ENCODE results near the gene MARCHF4. TPM values are rescaled to one million over a fixed set of nuclear protein-coding genes. Genes with fewer than 3 reads are reported as not detected.

MARCHF4 gene
- total and polyA plus RNA-seq, 2 donors (not counting 3 experiments of a cell fraction or from before 2014, with no cell fraction given): 11.7 to 21.5 TPM

DNA sequence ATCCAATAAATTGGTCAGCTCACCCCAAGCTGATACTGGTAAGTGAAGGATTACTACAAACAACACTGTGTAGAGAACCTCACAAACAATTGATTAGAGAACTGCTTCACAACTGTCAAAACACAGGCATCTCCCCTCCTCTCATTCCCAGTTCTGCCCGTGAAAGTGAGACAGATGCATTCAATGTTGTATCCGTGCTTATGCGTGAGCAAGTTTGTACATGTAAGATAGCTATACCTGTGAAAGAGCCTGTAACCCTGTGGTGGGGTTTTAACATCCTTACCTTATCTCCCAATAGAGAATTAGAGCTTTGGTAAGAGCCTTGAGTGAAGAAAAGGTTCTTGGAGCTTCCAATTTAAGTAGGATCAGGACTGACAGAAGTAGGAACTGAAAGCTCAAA, 9.1 kb downstream of the MARCHF4 start:
- peaks cover 23% of the 10 kb centered on the region for H3K4me1 ChIP-seq (ENCODE audit: control insufficient read depth, extremely low read depth, insufficient read depth, low read length)
- ChIA-PET POLR2A (no interaction called here), CTCF (interaction anchor here (0.6 to 1.7 kb wide), 9 partner anchors 10 to 156 kb away, joined by 3 to 5 read pairs (median 4); partner anchors contain the start of gene MARCHF4)
- no peaks in the 10 kb centered on the region for H3K36me3 ChIP-seq (ENCODE audit: control insufficient read depth in 2 of 2, extremely low read depth in 1 of 2, insufficient read depth in 2 of 2, low read length in 2 of 2)
- no TSS peak for BruUV-seq (replicated peaks)
- no peaks in the 10 kb centered on the region for H3K9me1 ChIP-seq (replicated peaks; ENCODE audit: control insufficient read depth, extremely low read depth, insufficient read depth, low read length)
- peaks cover 5% of the 10 kb centered on the region for H4K20me1 ChIP-seq (replicated peaks; ENCODE audit: control insufficient read depth, extremely low read depth, insufficient read depth, low read length)
- H3K4me3 ChIP-seq (replicated peaks in 1 of 3; ENCODE audit: insufficient read depth in 1 of 3, low read depth in 1 of 3, low read length in 3 of 3): no peak overlapping the region
- no peaks in the 10 kb centered on the region for H3K9me3 ChIP-seq (replicated peaks; ENCODE audit: control insufficient read depth, insufficient read depth, low read length)
- no peaks in the 10 kb centered on the region for H3K27me3 ChIP-seq (ENCODE audit: control insufficient read depth in 2 of 2, insufficient read depth in 2 of 2, low read length in 2 of 2)
- H3K79me2 ChIP-seq (ENCODE audit: control insufficient read depth, insufficient read depth, low read length): peaks cover 20% of the 10 kb centered on the region
- no peak overlapping the region for H3K9ac ChIP-seq (replicated peaks; ENCODE audit: extremely low read depth, insufficient read depth, low read length)
- H2AFZ ChIP-seq (ENCODE audit: low read depth, low read length): no peak overlapping the region
- intact Hi-C loops (cut with micrococcal nuclease): loop anchor here (1.0 kb wide), 1 partner anchor 9 kb away; the partner anchor contains the start of gene MARCHF4
- FAIRE-seq: no peak
- no peak for DNase-seq (ENCODE audit: low read depth, low spot score)
- dilution Hi-C loops (cut with MboI; ENCODE audit: extremely low pct_ligation_motif_present, low sequenced_read_pairs): no loop called here
- TF ChIP-seq JUN (IDR thresholded peaks at IDR 0.05; ENCODE audit: borderline replicate concordance, insufficient read depth, insufficient read length, low read depth) (no peak), GATA2 (IDR thresholded peaks at IDR 0.05; ENCODE audit: insufficient read depth, insufficient read length, low read depth, low read length) (no peak), POLR2A (IDR thresholded peaks at IDR 0.05; ENCODE audit: low read depth, low read length) (no peak), POLR2AphosphoS5 (IDR thresholded peaks at IDR 0.05; ENCODE audit: insufficient read depth, low read depth, low read length) (no peak), MYC (IDR thresholded peaks at IDR 0.05; ENCODE audit: low read depth, low read length) (no peak), FOS (IDR thresholded peaks at IDR 0.05; ENCODE audit: borderline replicate concordance, insufficient read depth, low read length) (no peak), EZH2 (IDR thresholded peaks at IDR 0.05; ENCODE audit: borderline replicate concordance, low read depth, low read length, severe bottlenecking) (no peak)
- TF ChIP-seq, protein P1, sequence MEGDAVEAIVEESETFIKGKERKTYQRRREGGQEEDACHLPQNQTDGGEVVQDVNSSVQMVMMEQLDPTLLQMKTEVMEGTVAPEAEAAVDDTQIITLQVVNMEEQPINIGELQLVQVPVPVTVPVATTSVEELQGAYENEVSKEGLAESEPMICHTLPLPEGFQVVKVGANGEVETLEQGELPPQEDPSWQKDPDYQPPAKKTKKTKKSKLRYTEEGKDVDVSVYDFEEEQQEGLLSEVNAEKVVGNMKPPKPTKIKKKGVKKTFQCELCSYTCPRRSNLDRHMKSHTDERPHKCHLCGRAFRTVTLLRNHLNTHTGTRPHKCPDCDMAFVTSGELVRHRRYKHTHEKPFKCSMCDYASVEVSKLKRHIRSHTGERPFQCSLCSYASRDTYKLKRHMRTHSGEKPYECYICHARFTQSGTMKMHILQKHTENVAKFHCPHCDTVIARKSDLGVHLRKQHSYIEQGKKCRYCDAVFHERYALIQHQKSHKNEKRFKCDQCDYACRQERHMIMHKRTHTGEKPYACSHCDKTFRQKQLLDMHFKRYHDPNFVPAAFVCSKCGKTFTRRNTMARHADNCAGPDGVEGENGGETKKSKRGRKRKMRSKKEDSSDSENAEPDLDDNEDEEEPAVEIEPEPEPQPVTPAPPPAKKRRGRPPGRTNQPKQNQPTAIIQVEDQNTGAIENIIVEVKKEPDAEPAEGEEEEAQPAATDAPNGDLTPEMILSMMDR (IDR thresholded peaks at IDR 0.05; ENCODE audit: extremely low read depth in 1 of 2, insufficient read depth in 1 of 2, low read depth in 1 of 2, low read length in 2 of 2): no peak
- TF ChIP-seq, protein P2, sequence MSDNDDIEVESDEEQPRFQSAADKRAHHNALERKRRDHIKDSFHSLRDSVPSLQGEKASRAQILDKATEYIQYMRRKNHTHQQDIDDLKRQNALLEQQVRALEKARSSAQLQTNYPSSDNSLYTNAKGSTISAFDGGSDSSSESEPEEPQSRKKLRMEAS (IDR thresholded peaks at IDR 0.05; ENCODE audit: insufficient read depth, insufficient read length): no peak
- no peak overlapping the region for H3K27ac ChIP-seq (ENCODE audit: insufficient read depth, low read depth, low read length)
- no peak overlapping the region for H3K4me2 ChIP-seq (ENCODE audit: insufficient read depth, low read length)

Data from endothelial cell of umbilical vein (primary cell).